Lung (tissue), 12 donors: ENCODE data around the gene PCDH9. TPM values are rescaled to one million over a fixed set of nuclear protein-coding genes. Genes with fewer than 3 reads are reported as not detected.

Source experiments
- ATAC-seq: fragments of 200-7000 bp; cut with Tn5 transposase; one replicate; pipeline ENCODE4 v1.9.1; 2020; ENCODE audit warnings: moderate number of reproducible peaks; ENCODE audit not compliant: insufficient read depth, low FRiP score
- DNase-seq, 3 donors: peaks; one replicate each; pipeline ENCODE4 v3.0.0-alpha.2; 2013 to 2017
- H3K27ac ChIP-seq, 2 donors: one replicate each; pipeline ENCODE4 v1.5.1; 2013; ENCODE audit warnings: mild to moderate bottlenecking in 2 of 2, moderate library complexity in 2 of 2, control low read depth in 1 of 2, inconsistent platforms in 1 of 2, low read depth in 1 of 2, low read length in 1 of 2
- H3K27me3 ChIP-seq, 3 donors: one replicate each; pipeline ENCODE4 v1.5.1; 2013; ENCODE audit warnings: low read length in 2 of 3; ENCODE audit not compliant: control insufficient read depth in 3 of 3, insufficient read depth in 3 of 3
- H3K36me3 ChIP-seq, 4 donors: one replicate each; pipeline ENCODE4 v1.5.1; 2013; ENCODE audit warnings: low read length in 4 of 4, mild to moderate bottlenecking in 1 of 4, moderate library complexity in 1 of 4; ENCODE audit not compliant: control insufficient read depth in 4 of 4, insufficient read depth in 4 of 4
- H3K4me1 ChIP-seq, 5 donors: one replicate each; pipeline ENCODE4 v1.5.1; 2013; ENCODE audit warnings: low read length in 5 of 5, mild to moderate bottlenecking in 2 of 5, moderate library complexity in 1 of 5; ENCODE audit not compliant: control insufficient read depth in 5 of 5, insufficient read depth in 5 of 5
- H3K4me3 ChIP-seq: one replicate; pipeline ENCODE4 v1.5.1; 2013; ENCODE audit warnings: mild to moderate bottlenecking, control low read depth, moderate library complexity
- H3K9ac ChIP-seq, 2 donors: one replicate each; pipeline ENCODE4 v1.5.1; 2013; ENCODE audit warnings: low read length in 2 of 2, control low read depth in 1 of 2; ENCODE audit not compliant: insufficient read depth in 1 of 2
- H3K9me3 ChIP-seq, 4 donors: one replicate each; pipeline ENCODE4 v1.5.1; 2013; ENCODE audit warnings: low read length in 3 of 4, mild to moderate bottlenecking in 1 of 4, moderate library complexity in 1 of 4; ENCODE audit not compliant: control insufficient read depth in 4 of 4, insufficient read depth in 3 of 4
- CTCF ChIP-seq: IDR thresholded peaks from 2 replicates; pipeline ENCODE4 v1.5.1; 2012; ENCODE audit warnings: mild to moderate bottlenecking; ENCODE audit errors: control extremely low read depth, extremely low read depth
- WGBS, 2 donors: extraction: QIAGEN DNeasy Blood & Tissue Kit; methylation state at CpG; one replicate each; pipeline ENCODE4 v1.1.7; 2013; 5-methylcytosine and 5-hydroxymethylcytosine counted together
- polyA plus RNA-seq, 2 donors: library from polyadenylated mRNA; stranded (reverse); fragments of 200-250 nt; gene quantifications; one replicate each; pipeline ENCODE4 v1.2.1, GENCODE V29; 2013
- total RNA-seq, 2 donors: library from RNA; depleted of rRNA in 1 of 2; stranded (reverse); fragments of >200 nt in 1 of 2; gene quantifications; one replicate each; pipeline ENCODE4 v1.2.1, GENCODE V29; 2014 to 2021
- donor health status: control.
- donor health status: control.
- donor health status: Bipolar disorder and iron deficiency.
- donor health status: healthy.
- donor health status: DM: yes; HTN: yes; CAD: no.

PCDH9 gene
- total and polyA plus RNA-seq, 4 donors: 0.68 to 22.2 (median 4.1) TPM

- Histone ChIP-seq H3K4me1 (peaks cover 0 to 6% (median 0%) of the 10 kb centered on the region in 5 donors), H3K9me3 (no peaks in the 10 kb centered on the region), H3K9ac (no peak overlapping the region), H3K36me3 (no peaks in the 10 kb centered on the region), H3K4me3 (no peak overlapping the region), H3K27ac (no peak overlapping the region), H3K27me3 (no peaks in the 10 kb centered on the region)
- ATAC-seq (no peak), DNase-seq (no peak)
- no peak for TF ChIP-seq CTCF
- 80 to 82% methylated on average over 3 of the region's 3 CpGs for WGBS, 2 donors
These were observed 526.5 kb downstream of the PCDH9 start for GRCh38 chr13:66703597-66703996.

GRCh38 chr13:66700117-66700601 lies 530.0 kb downstream of the PCDH9 start:
- 69 to 91% methylated on average over 8 of the region's 8 CpGs for WGBS, 2 donors
- Histone ChIP-seq H3K27ac (no peak overlapping the region), H3K9me3 (no peaks in the 10 kb centered on the region), H3K4me1 (peaks cover 0 to 6% (median 0%) of the 10 kb centered on the region in 5 donors), H3K36me3 (no peaks in the 10 kb centered on the region), H3K9ac (no peak overlapping the region), H3K27me3 (no peaks in the 10 kb centered on the region), H3K4me3 (no peak overlapping the region)
- DNase-seq (no peak), ATAC-seq (no peak)
- no peak for TF ChIP-seq CTCF

GRCh38 chr13:66693656-66694055 lies 536.5 kb downstream of the PCDH9 start:
- no peaks in the 10 kb centered on the region for H3K27me3 ChIP-seq
- DNase-seq (peak in 2 of 3 donors; percentile 45 to 63), ATAC-seq (no peak)
- no peak overlapping the region for H3K4me3 ChIP-seq
- no peaks in the 10 kb centered on the region for H3K36me3 ChIP-seq
- no peaks in the 10 kb centered on the region for H3K9me3 ChIP-seq
- no peak for TF ChIP-seq CTCF
- H3K27ac ChIP-seq: no peak overlapping the region
- no peaks in the 10 kb centered on the region for H3K4me1 ChIP-seq
- H3K9ac ChIP-seq: no peak overlapping the region

GRCh38 chr13:66691149-66691548 lies 539.0 kb downstream of the PCDH9 start:
- Histone ChIP-seq H3K27ac (no peak overlapping the region), H3K9ac (no peak overlapping the region), H3K27me3 (no peaks in the 10 kb centered on the region), H3K4me3 (no peak overlapping the region), H3K36me3 (no peaks in the 10 kb centered on the region), H3K9me3 (no peaks in the 10 kb centered on the region), H3K4me1 (no peaks in the 10 kb centered on the region)
- WGBS, 2 donors: 64 to 93% methylated on average over 3 of the region's 3 CpGs
- no peak for TF ChIP-seq CTCF
- ATAC-seq: no peak
- no peak for DNase-seq
